Neural cell (in vitro differentiated cells): ENCODE data around the gene TRPM3.

Source experiments
- CTCF ChIP-seq: fragments of 450-650 bp; IDR thresholded peaks from 2 replicates; pipeline ENCODE4 v1.5.1; 2014; ENCODE audit warnings: antibody characterized with exemption, mild to moderate bottlenecking, moderate library complexity; ENCODE audit not compliant: poor library complexity, severe bottlenecking
- SMC3 ChIP-seq: fragments of 450-650 bp; conservative IDR thresholded peaks from 2 replicates; pipeline ENCODE4 v1.6.1; 2014; ENCODE audit warnings: antibody characterized with exemption, mild to moderate bottlenecking, moderate library complexity; ENCODE audit not compliant: poor library complexity

DNA sequence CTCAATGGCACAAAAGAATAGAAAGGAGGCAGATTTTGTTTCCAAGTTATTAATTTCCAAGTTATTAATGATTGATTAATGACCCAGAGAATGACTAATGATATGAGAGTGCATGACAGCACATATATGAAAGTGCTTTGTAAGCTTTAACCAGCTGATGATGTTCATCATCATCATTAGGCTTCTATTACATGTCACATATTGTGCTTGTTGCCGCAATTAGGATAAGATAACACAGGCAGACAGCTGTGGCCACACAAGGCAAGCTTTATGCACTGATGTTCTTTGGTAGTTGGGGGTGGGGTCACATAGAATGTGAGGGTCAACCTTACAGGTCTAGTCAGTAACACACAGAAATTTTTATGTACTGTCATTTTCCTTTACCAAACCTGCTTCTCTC, 219.7 kb downstream of the TRPM3 start:
- no peak for TF ChIP-seq SMC3
- no peak for TF ChIP-seq CTCF
